Endothelial cell of umbilical vein (primary cell): ENCODE data around the gene CXCL6. TPM values are rescaled to one million over a fixed set of nuclear protein-coding genes. Genes with fewer than 3 reads are reported as not detected.

Source experiments
- BruUV-seq: library from RNA; stranded (reverse); fragments of 400-500 nt; replicated peaks from 2 replicates; lab custom pipeline; 2021; lab: Mats Ljungman, UMichigan
- CTCF ChIA-PET: fragments of 300-600, 350-600 bp; sonication (Branson Sonifier 250); formaldehyde crosslinking; loops from one replicate; lab custom pipeline; 2021; ENCODE audit warnings: antibody characterized with exemption, inconsistent platforms; lab: Charles Lee
- POLR2A ChIA-PET: fragments of 300-600, 350-600 bp; sonication (Branson Sonifier 250); formaldehyde crosslinking; loops from one replicate; lab custom pipeline; 2021; ENCODE audit warnings: antibody characterized with exemption, inconsistent platforms; lab: Charles Lee
- DNase-seq: peaks from one replicate; pipeline ENCODE4 v3.0.0-alpha.2; 2011; ENCODE audit warnings: low read depth, low spot score
- FAIRE-seq: peaks from 2 replicates; lab custom pipeline; 2011; peaks lifted over from hg19 to GRCh38; lab: Jason Lieb, UNC
- H2AFZ ChIP-seq: 2 replicates; pipeline ENCODE4 v1.6.0; 2012; ENCODE audit warnings: low read depth, low read length, control low read depth, inconsistent platforms
- H3K27ac ChIP-seq: 2 replicates; pipeline ENCODE4 v1.5.1; 2011; ENCODE audit warnings: low read depth, mild to moderate bottlenecking, control low read depth, low read length, moderate library complexity; ENCODE audit not compliant: insufficient read depth
- H3K27me3 ChIP-seq, 2 experiments: 2 replicates each; pipeline versions ENCODE4 v1.6.0 to v1.6.1; 2011; ENCODE audit warnings: low read length in 2 of 2, mixed read lengths in 1 of 2; ENCODE audit not compliant: control insufficient read depth in 2 of 2, insufficient read depth in 2 of 2
- H3K36me3 ChIP-seq, 2 experiments: 2 replicates in 1 of 2; 3 replicates in 1 of 2; pipeline ENCODE4 v1.5.1; 2011; ENCODE audit warnings: low read length in 2 of 2, mild to moderate bottlenecking in 1 of 2, moderate library complexity in 1 of 2; ENCODE audit not compliant: control insufficient read depth in 2 of 2, insufficient read depth in 2 of 2; ENCODE audit errors: extremely low read depth in 1 of 2
- H3K4me1 ChIP-seq: 3 replicates; pipeline ENCODE4 v1.5.1; 2011; ENCODE audit warnings: mild to moderate bottlenecking, low read length; ENCODE audit not compliant: control insufficient read depth, insufficient read depth; ENCODE audit errors: extremely low read depth
- H3K4me2 ChIP-seq: 2 replicates; pipeline ENCODE4 v1.6.1; 2011; ENCODE audit warnings: low read length, control low read depth, mixed read lengths; ENCODE audit not compliant: insufficient read depth
- H3K4me3 ChIP-seq, 3 experiments: fragments of 200-600 bp in 1 of 3; sonication (generic), shearing (Covaris generic) in 1 of 3; replicated peaks in 1 of 3; 2 replicates each; pipeline ENCODE4 v1.5.1; 2011 to 2016; ENCODE audit warnings: control low read depth in 3 of 3, low read length in 3 of 3, mild to moderate bottlenecking in 2 of 3, inconsistent platforms in 1 of 3, low read depth in 1 of 3, moderate library complexity in 1 of 3; ENCODE audit not compliant: insufficient read depth in 1 of 3
- H3K79me2 ChIP-seq: 2 replicates; pipeline ENCODE4 v1.6.0; 2012; ENCODE audit warnings: low read length, inconsistent platforms; ENCODE audit not compliant: control insufficient read depth, insufficient read depth
- H3K9ac ChIP-seq: replicated peaks from 2 replicates; pipeline ENCODE3; 2011; ENCODE audit warnings: low read length, control low read depth; ENCODE audit not compliant: insufficient read depth; ENCODE audit errors: extremely low read depth
- H3K9me1 ChIP-seq: replicated peaks from 3 replicates; pipeline ENCODE4 v1.6.0; 2011; ENCODE audit warnings: mild to moderate bottlenecking, low read length; ENCODE audit not compliant: control insufficient read depth, insufficient read depth; ENCODE audit errors: extremely low read depth
- H3K9me3 ChIP-seq: replicated peaks from 2 replicates; pipeline ENCODE4 v1.5.1; 2012; ENCODE audit warnings: low read length, inconsistent platforms; ENCODE audit not compliant: control insufficient read depth, insufficient read depth
- H4K20me1 ChIP-seq: replicated peaks from 2 replicates; pipeline ENCODE3; 2011; ENCODE audit warnings: mild to moderate bottlenecking, low read length; ENCODE audit not compliant: control insufficient read depth, insufficient read depth; ENCODE audit errors: extremely low read depth
- CTCF ChIP-seq, 2 donors: IDR thresholded peaks; 1 replicate in 1 of 2; 2 replicates in 1 of 2; pipeline ENCODE4 v1.5.1; 2011; ENCODE audit warnings: low read length in 2 of 2, mild to moderate bottlenecking in 2 of 2, moderate library complexity in 2 of 2, control low read depth in 1 of 2, inconsistent platforms in 1 of 2, low read depth in 1 of 2; ENCODE audit not compliant: insufficient read depth in 1 of 2; ENCODE audit errors: extremely low read depth in 1 of 2
- EZH2 ChIP-seq: IDR thresholded peaks from 2 replicates; pipeline ENCODE4 v1.6.1; 2012; ENCODE audit warnings: borderline replicate concordance, low read depth, mild to moderate bottlenecking, moderate library complexity, low read length, inconsistent platforms; ENCODE audit not compliant: severe bottlenecking
- FOS ChIP-seq: IDR thresholded peaks from 2 replicates; pipeline ENCODE4 v1.6.1; 2011; ENCODE audit warnings: mild to moderate bottlenecking, low read length, moderate library complexity, borderline replicate concordance; ENCODE audit not compliant: insufficient read depth
- GATA2 ChIP-seq: IDR thresholded peaks from 2 replicates; pipeline ENCODE4 v1.7.0; 2011; ENCODE audit warnings: low read depth, mild to moderate bottlenecking, moderate library complexity, mixed read lengths, low read length; ENCODE audit not compliant: insufficient read length, insufficient read depth
- JUN ChIP-seq: IDR thresholded peaks from 2 replicates; pipeline ENCODE4 v1.6.1; 2011; ENCODE audit warnings: borderline replicate concordance, low read depth; ENCODE audit not compliant: insufficient read length, insufficient read depth
- MYC ChIP-seq: IDR thresholded peaks from one replicate; pipeline ENCODE4 v1.6.1; 2011; ENCODE audit warnings: mild to moderate bottlenecking, low read depth, low read length
- POLR2A ChIP-seq: IDR thresholded peaks from 2 replicates; pipeline ENCODE4 v1.6.1; 2012; ENCODE audit warnings: low read depth, mild to moderate bottlenecking, control low read depth, low read length
- POLR2AphosphoS5 ChIP-seq: IDR thresholded peaks from 2 replicates; pipeline ENCODE4 v1.6.1; 2012; ENCODE audit warnings: low read depth, mild to moderate bottlenecking, control low read depth, low read length, moderate library complexity; ENCODE audit not compliant: insufficient read depth
- dilution Hi-C: fragments of 300-500 bp; cut with MboI; formaldehyde crosslinking; loops from one replicate; pipeline ENCODE4 v1.15.0; 2019; ENCODE audit warnings: low sequenced_read_pairs; ENCODE audit not compliant: extremely low pct_ligation_motif_present
- intact Hi-C: fragments of 100-400 bp; cut with micrococcal nuclease; formaldehyde crosslinking; loops from one replicate; pipeline ENCODE4 v1.10.0; 2022
- polyA plus RNA-seq, 4 experiments: library from polyadenylated mRNA; depleted of rRNA in 3 of 4; stranded (reverse) in 3 of 4; unstranded in 1 of 4; fragments of >200 nt; gene quantifications; 2 replicates each; pipeline versions ENCODE4 v1.2.1 to v1.2.3, GENCODE V29; 2011 to 2012; ENCODE audit warnings: missing spikeins in 1 of 4
- total RNA-seq: library from RNA; stranded (reverse); gene quantifications from 2 replicates; pipeline ENCODE4 v1.2.3, GENCODE V29; 2021
- TF ChIP-seq, protein P1 (sequence below): IDR thresholded peaks from 2 replicates; pipeline ENCODE4 v1.6.1; 2011; ENCODE audit not compliant: insufficient read depth, insufficient read length

The CXCL6 gene
- total and polyA plus RNA-seq, 2 donors (not counting 3 experiments of a cell fraction or from before 2014, with no cell fraction given): 0.81 to 1.2 TPM

DNA sequence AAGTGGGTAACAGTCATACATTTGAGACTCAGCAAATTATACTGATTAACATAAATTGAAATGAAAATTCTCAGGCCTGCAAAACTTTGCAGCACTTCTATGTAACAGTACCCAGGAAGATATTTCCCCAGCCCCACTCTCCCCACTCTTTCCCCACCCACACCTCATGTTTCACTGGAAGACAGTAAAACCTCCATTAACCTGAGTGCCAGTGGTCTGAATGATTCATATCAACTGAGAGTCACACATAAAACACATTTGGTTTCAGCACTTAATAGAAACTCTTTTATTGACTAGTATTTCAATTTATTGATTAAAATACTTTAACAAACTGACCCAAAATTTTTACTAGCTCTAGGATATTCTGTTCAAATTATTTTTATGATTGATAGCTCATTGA, 6.9 kb downstream of the CXCL6 start:
- DNase-seq: no peak
- Histone ChIP-seq H3K4me3 (no peak overlapping the region), H3K9ac (no peak overlapping the region), H3K9me3 (no peaks in the 10 kb centered on the region), H3K27ac (no peak overlapping the region), H2AFZ (no peak overlapping the region), H3K27me3 (no peaks in the 10 kb centered on the region), H3K4me2 (no peak overlapping the region), H3K4me1 (peaks cover 30% of the 10 kb centered on the region), H3K79me2 (no peaks in the 10 kb centered on the region), H3K36me3 (no peaks in the 10 kb centered on the region), H4K20me1 (no peaks in the 10 kb centered on the region), H3K9me1 (no peaks in the 10 kb centered on the region)
- TF ChIP-seq CTCF (IDR thresholded peaks at IDR 0.05; ENCODE audit: extremely low read depth in 1 of 2, insufficient read depth in 1 of 2, low read depth in 1 of 2, low read length in 2 of 2) (no peak), POLR2A (no peak), EZH2 (no peak), GATA2 (no peak), FOS (no peak), JUN (no peak), POLR2AphosphoS5 (no peak), MYC (no peak)
- TF ChIP-seq, protein P1, sequence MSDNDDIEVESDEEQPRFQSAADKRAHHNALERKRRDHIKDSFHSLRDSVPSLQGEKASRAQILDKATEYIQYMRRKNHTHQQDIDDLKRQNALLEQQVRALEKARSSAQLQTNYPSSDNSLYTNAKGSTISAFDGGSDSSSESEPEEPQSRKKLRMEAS: no peak
- BruUV-seq: no TSS peak
- POLR2A ChIA-PET: no interaction called here
- CTCF ChIA-PET: interaction anchor here (0.7 to 2.8 kb wide), 9 partner anchors 8 to 181 kb away, joined by 3 to 11 read pairs (median 4); partner anchors contain the start of gene PF4V1
- FAIRE-seq: no peak
- dilution Hi-C loops: no loop called here
- intact Hi-C loops: loop anchor here (5.0 kb wide), 1 partner anchor 181 kb away; no protein-coding TSS in a partner anchor
